ENCODE data around the gene PEX1.

PEX1 gene

GRCh38 chr7:92520024-92520423 is 8.3 kb downstream of the PEX1 start:
- no peak overlapping the region for H3K27ac ChIP-seq
- no peak overlapping the region for H3K4me3 ChIP-seq (IDR thresholded peaks at IDR 0.05; ENCODE audit: insufficient read depth, low read depth, low read length)
- H3K4me1 ChIP-seq (ENCODE audit: low read depth, poor library complexity, severe bottlenecking) = peaks cover 10% of the 10 kb centered on the region
- no peak overlapping the region for H3K9ac ChIP-seq
- no peaks in the 10 kb centered on the region for H3K27me3 ChIP-seq (ENCODE audit: insufficient read depth, low read depth)
- no peaks in the 10 kb centered on the region for H3K36me3 ChIP-seq (ENCODE audit: insufficient read depth)
- no peak overlapping the region for H3K4me2 ChIP-seq
- H3K79me2 ChIP-seq (ENCODE audit: insufficient read depth, low read depth) = peaks cover 5% of the 10 kb centered on the region; the same call in 1 of the 2 replicates
- TF ChIP-seq CTCF (conservative IDR thresholded peaks at IDR 0.05; ENCODE audit: low read depth, low read length) = no peak
- H4K20me1 ChIP-seq (ENCODE audit: insufficient read depth) = no peaks in the 10 kb centered on the region
- no peak overlapping the region for H2AFZ ChIP-seq (ENCODE audit: low read depth)

GRCh38 chr7:92517631-92518030 is 10.7 kb downstream of the PEX1 start:
- no peak overlapping the region for H3K9ac ChIP-seq

GRCh38 chr7:92513167-92513902 is 15.0 kb downstream of the PEX1 start:
- no peaks in the 10 kb centered on the region for H3K36me3 ChIP-seq (ENCODE audit: insufficient read depth)
- TF ChIP-seq CTCF (conservative IDR thresholded peaks at IDR 0.05; ENCODE audit: low read depth, low read length) = no peak

More at GRCh38 chr7:92517631-92518030, 10.7 kb downstream of the PEX1 start:
- Histone ChIP-seq H3K36me3 (ENCODE audit: insufficient read depth) (no peaks in the 10 kb centered on the region), H3K4me3 (IDR thresholded peaks at IDR 0.05; ENCODE audit: insufficient read depth, low read depth, low read length) (no peak overlapping the region), H4K20me1 (ENCODE audit: insufficient read depth) (no peaks in the 10 kb centered on the region), H3K27me3 (ENCODE audit: insufficient read depth, low read depth) (no peaks in the 10 kb centered on the region), H2AFZ (ENCODE audit: low read depth) (no peak overlapping the region), H3K4me1 (ENCODE audit: low read depth, poor library complexity, severe bottlenecking) (peaks cover 10% of the 10 kb centered on the region), H3K27ac (no peak overlapping the region), H3K4me2 (no peak overlapping the region), H3K79me2 (ENCODE audit: insufficient read depth, low read depth) (no peaks in the 10 kb centered on the region)
- TF ChIP-seq CTCF (conservative IDR thresholded peaks at IDR 0.05; ENCODE audit: low read depth, low read length) = no peak

GRCh38 chr7:92508946-92509345 is 19.4 kb downstream of the PEX1 start:
- no peak overlapping the region for H2AFZ ChIP-seq (ENCODE audit: low read depth)
- TF ChIP-seq CTCF (conservative IDR thresholded peaks at IDR 0.05; ENCODE audit: low read depth, low read length) = no peak
- H3K4me1 ChIP-seq (ENCODE audit: low read depth, poor library complexity, severe bottlenecking) = no peaks in the 10 kb centered on the region
- no peaks in the 10 kb centered on the region for H3K36me3 ChIP-seq (ENCODE audit: insufficient read depth)
- H3K9ac ChIP-seq = no peak overlapping the region
- no peak overlapping the region for H3K27ac ChIP-seq
- no peak overlapping the region for H3K4me3 ChIP-seq (IDR thresholded peaks at IDR 0.05; ENCODE audit: insufficient read depth, low read depth, low read length)
- H4K20me1 ChIP-seq (ENCODE audit: insufficient read depth) = no peaks in the 10 kb centered on the region
- no peaks in the 10 kb centered on the region for H3K79me2 ChIP-seq (ENCODE audit: insufficient read depth, low read depth)
- H3K4me2 ChIP-seq = no peak overlapping the region
- H3K27me3 ChIP-seq (ENCODE audit: insufficient read depth, low read depth) = no peaks in the 10 kb centered on the region

More at GRCh38 chr7:92513167-92513902, 15.0 kb downstream of the PEX1 start:
- Histone ChIP-seq H3K27ac (no peak overlapping the region), H3K79me2 (ENCODE audit: insufficient read depth, low read depth) (no peaks in the 10 kb centered on the region), H4K20me1 (ENCODE audit: insufficient read depth) (no peaks in the 10 kb centered on the region), H3K4me3 (IDR thresholded peaks at IDR 0.05; ENCODE audit: insufficient read depth, low read depth, low read length) (no peak overlapping the region), H3K4me1 (ENCODE audit: low read depth, poor library complexity, severe bottlenecking) (no peaks in the 10 kb centered on the region), H2AFZ (ENCODE audit: low read depth) (no peak overlapping the region), H3K9ac (no peak overlapping the region), H3K27me3 (ENCODE audit: insufficient read depth, low read depth) (no peaks in the 10 kb centered on the region), H3K4me2 (no peak overlapping the region)

All from KMS-11 (cell line).